Caco-2 (cell line): ENCODE results near the gene SIAH2. TPM values are rescaled to one million over a fixed set of nuclear protein-coding genes. Genes with fewer than 3 reads are reported as not detected.

Experiments used
- BruUV-seq: library from RNA; stranded (reverse); fragments of 400-500 nt; replicated peaks from 2 replicates; lab custom pipeline; 2021; lab: Mats Ljungman, UMichigan
- CTCF ChIA-PET: fragments of 300-600 bp; sonication (Branson Sonifier 250); formaldehyde crosslinking; loops from one replicate; lab custom pipeline; 2022; ENCODE audit warnings: antibody characterized with exemption; lab: Charles Lee
- POLR2A ChIA-PET: fragments of 300-600 bp; sonication (Branson Sonifier 250); formaldehyde crosslinking; loops from one replicate; lab custom pipeline; 2022; ENCODE audit warnings: antibody characterized with exemption; lab: Charles Lee
- DNase-seq, 2 experiments: peaks; one replicate each; pipeline versions ENCODE4 v3.0.0 to v3.0.0-alpha.2; 2020 to 2022
- H3K27me3 ChIP-seq: replicated peaks from 2 replicates; pipeline ENCODE4 v1.6.0; 2011; ENCODE audit warnings: low read length; ENCODE audit not compliant: control insufficient read depth, insufficient read depth
- H3K36me3 ChIP-seq: 2 replicates; pipeline ENCODE4 v1.5.1; 2011; ENCODE audit warnings: low read length; ENCODE audit not compliant: control insufficient read depth, insufficient read depth
- H3K4me1 ChIP-seq: fragments of 250-450 bp; sonication (Bioruptor Pico); 2 replicates; pipeline ENCODE4 v1.5.1; 2020; ENCODE audit warnings: mild to moderate bottlenecking
- H3K4me3 ChIP-seq: 2 replicates; pipeline ENCODE4 v1.5.1; 2011; ENCODE audit warnings: low read depth, mild to moderate bottlenecking, control low read depth, low read length
- H3K9me3 ChIP-seq: fragments of 250-450 bp; sonication (Bioruptor Pico); 2 replicates; pipeline ENCODE4 v1.5.1; 2020; ENCODE audit warnings: mild to moderate bottlenecking, moderate library complexity
- H3K27ac Mint-ChIP-seq: one replicate; pipeline ENCODE4 v1.8.0; 2022; ENCODE audit warnings: mixed read lengths; ENCODE audit not compliant: unreplicated experiment
- H3K27me3 Mint-ChIP-seq: one replicate; pipeline ENCODE4 v1.8.0; 2022; ENCODE audit warnings: mixed read lengths; ENCODE audit not compliant: insufficient read depth, unreplicated experiment
- H3K36me3 Mint-ChIP-seq: one replicate; pipeline ENCODE4 v1.8.0; 2022; ENCODE audit warnings: mild to moderate bottlenecking, mixed read lengths; ENCODE audit not compliant: insufficient read depth, unreplicated experiment
- H3K4me1 Mint-ChIP-seq: one replicate; pipeline ENCODE4 v1.8.0; 2022; ENCODE audit warnings: low read depth, mixed read lengths; ENCODE audit not compliant: unreplicated experiment
- H3K4me3 Mint-ChIP-seq: one replicate; pipeline ENCODE4 v1.8.0; 2022; ENCODE audit warnings: mild to moderate bottlenecking, moderate library complexity, mixed read lengths; ENCODE audit not compliant: unreplicated experiment
- H3K9me3 Mint-ChIP-seq: one replicate; pipeline ENCODE4 v1.8.0; 2022; ENCODE audit warnings: mixed read lengths; ENCODE audit not compliant: unreplicated experiment
- intact Hi-C: fragments of 100-400 bp; cut with micrococcal nuclease; formaldehyde crosslinking; loops from one replicate; pipeline ENCODE4 v1.10.0; 2022; ENCODE audit not compliant: unreplicated experiment
- total RNA-seq: library from RNA; stranded (reverse); gene quantifications from 2 replicates; pipeline ENCODE4 v1.2.3, GENCODE V29; 2022
- TF ChIP-seq, protein P1 (sequence below), 2 experiments: fragments of 200-600 bp in 1 of 2; IDR thresholded peaks; 1 replicate in 1 of 2; 2 replicates in 1 of 2; pipeline versions ENCODE4 v1.5.1 to v1.8.0; 2011 to 2022; ENCODE audit warnings: antibody characterized with exemption in 1 of 2, control low read depth in 1 of 2, inconsistent platforms in 1 of 2, low read depth in 1 of 2, low read length in 1 of 2, mild to moderate bottlenecking in 1 of 2, moderate library complexity in 1 of 2; ENCODE audit not compliant: insufficient read depth in 1 of 2, severe bottlenecking in 1 of 2, unreplicated experiment in 1 of 2

Gene SIAH2
- total RNA-seq, 1 experiment from 2014 or later, result 25.6 TPM

- H3K9me3 Mint-ChIP-seq, result no peaks in the 10 kb centered on the region
- no peak overlapping the region for H3K27ac Mint-ChIP-seq
- intact Hi-C loops, result no loop called here
- no peak overlapping the region for H3K4me3 Mint-ChIP-seq
- H3K36me3 Mint-ChIP-seq, result no peaks in the 10 kb centered on the region
- Histone ChIP-seq H3K27me3 (no peaks in the 10 kb centered on the region), H3K4me3 (no peak overlapping the region), H3K4me1 (no peaks in the 10 kb centered on the region), H3K36me3 (no peaks in the 10 kb centered on the region), H3K9me3 (no peaks in the 10 kb centered on the region)
- ChIA-PET POLR2A (no interaction called here), CTCF (no interaction called here)
- BruUV-seq, result no TSS peak
- H3K4me1 Mint-ChIP-seq, result no peaks in the 10 kb centered on the region
- DNase-seq, result no peak
- TF ChIP-seq, protein P1, sequence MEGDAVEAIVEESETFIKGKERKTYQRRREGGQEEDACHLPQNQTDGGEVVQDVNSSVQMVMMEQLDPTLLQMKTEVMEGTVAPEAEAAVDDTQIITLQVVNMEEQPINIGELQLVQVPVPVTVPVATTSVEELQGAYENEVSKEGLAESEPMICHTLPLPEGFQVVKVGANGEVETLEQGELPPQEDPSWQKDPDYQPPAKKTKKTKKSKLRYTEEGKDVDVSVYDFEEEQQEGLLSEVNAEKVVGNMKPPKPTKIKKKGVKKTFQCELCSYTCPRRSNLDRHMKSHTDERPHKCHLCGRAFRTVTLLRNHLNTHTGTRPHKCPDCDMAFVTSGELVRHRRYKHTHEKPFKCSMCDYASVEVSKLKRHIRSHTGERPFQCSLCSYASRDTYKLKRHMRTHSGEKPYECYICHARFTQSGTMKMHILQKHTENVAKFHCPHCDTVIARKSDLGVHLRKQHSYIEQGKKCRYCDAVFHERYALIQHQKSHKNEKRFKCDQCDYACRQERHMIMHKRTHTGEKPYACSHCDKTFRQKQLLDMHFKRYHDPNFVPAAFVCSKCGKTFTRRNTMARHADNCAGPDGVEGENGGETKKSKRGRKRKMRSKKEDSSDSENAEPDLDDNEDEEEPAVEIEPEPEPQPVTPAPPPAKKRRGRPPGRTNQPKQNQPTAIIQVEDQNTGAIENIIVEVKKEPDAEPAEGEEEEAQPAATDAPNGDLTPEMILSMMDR (IDR thresholded peaks at IDR 0.05; ENCODE audit: insufficient read depth in 1 of 2, low read depth in 1 of 2, low read length in 1 of 2, severe bottlenecking in 1 of 2, unreplicated experiment in 1 of 2), result no peak
- H3K27me3 Mint-ChIP-seq, result peaks cover 14% of the 10 kb centered on the region
Measured at GRCh38 chr3:150806185-150806835, 43.3 kb upstream of the SIAH2 start.

GRCh38 chr3:150805354-150805753 is 42.4 kb upstream of the SIAH2 start:
- no peak for DNase-seq
- no peaks in the 10 kb centered on the region for H3K27me3 ChIP-seq
- Mint-ChIP-seq H3K27ac (no peak overlapping the region), H3K9me3 (no peaks in the 10 kb centered on the region), H3K4me3 (no peak overlapping the region), H3K36me3 (no peaks in the 10 kb centered on the region), H3K27me3 (peaks cover 11% of the 10 kb centered on the region), H3K4me1 (no peaks in the 10 kb centered on the region)
- TF ChIP-seq, protein P1 (IDR thresholded peaks at IDR 0.05; ENCODE audit: insufficient read depth in 1 of 2, low read depth in 1 of 2, low read length in 1 of 2, severe bottlenecking in 1 of 2, unreplicated experiment in 1 of 2), result no peak
- H3K36me3 ChIP-seq, result no peaks in the 10 kb centered on the region
- H3K4me1 ChIP-seq, result no peaks in the 10 kb centered on the region
- POLR2A ChIA-PET, result no interaction called here
- CTCF ChIA-PET, result no interaction called here
- intact Hi-C loops, result no loop called here
- no peaks in the 10 kb centered on the region for H3K9me3 ChIP-seq
- H3K4me3 ChIP-seq, result no peak overlapping the region
- BruUV-seq, result no TSS peak

GRCh38 chr3:150803440-150803985 is 40.5 kb upstream of the SIAH2 start:
- BruUV-seq, result no TSS peak
- Histone ChIP-seq H3K36me3 (no peaks in the 10 kb centered on the region), H3K4me3 (no peak overlapping the region), H3K9me3 (no peaks in the 10 kb centered on the region), H3K27me3 (no peaks in the 10 kb centered on the region), H3K4me1 (no peaks in the 10 kb centered on the region)
- ChIA-PET CTCF (no interaction called here), POLR2A (no interaction called here)
- no peaks in the 10 kb centered on the region for H3K36me3 Mint-ChIP-seq
- intact Hi-C loops, result no loop called here
- DNase-seq, result no peak
- H3K27ac Mint-ChIP-seq, result no peak overlapping the region
- TF ChIP-seq, protein P1 (IDR thresholded peaks at IDR 0.05; ENCODE audit: insufficient read depth in 1 of 2, low read depth in 1 of 2, low read length in 1 of 2, severe bottlenecking in 1 of 2, unreplicated experiment in 1 of 2), result no peak
- H3K27me3 Mint-ChIP-seq, result peaks cover 7% of the 10 kb centered on the region
- no peaks in the 10 kb centered on the region for H3K9me3 Mint-ChIP-seq
- no peak overlapping the region for H3K4me3 Mint-ChIP-seq
- peaks cover 5% of the 10 kb centered on the region for H3K4me1 Mint-ChIP-seq
